Activated T-cell treated with anti-CD3 and anti-CD28 coated beads for 4 hours (primary cell): ENCODE results near the gene SERPINB5.

Experiments
- DNase-seq: peaks from one replicate; pipeline ENCODE4 v3.0.0-alpha.2; 2020

SERPINB5 gene

GRCh38 chr18:63534615-63535014 is 57.9 kb downstream of the SERPINB5 start:
- no peak for DNase-seq

DNA sequence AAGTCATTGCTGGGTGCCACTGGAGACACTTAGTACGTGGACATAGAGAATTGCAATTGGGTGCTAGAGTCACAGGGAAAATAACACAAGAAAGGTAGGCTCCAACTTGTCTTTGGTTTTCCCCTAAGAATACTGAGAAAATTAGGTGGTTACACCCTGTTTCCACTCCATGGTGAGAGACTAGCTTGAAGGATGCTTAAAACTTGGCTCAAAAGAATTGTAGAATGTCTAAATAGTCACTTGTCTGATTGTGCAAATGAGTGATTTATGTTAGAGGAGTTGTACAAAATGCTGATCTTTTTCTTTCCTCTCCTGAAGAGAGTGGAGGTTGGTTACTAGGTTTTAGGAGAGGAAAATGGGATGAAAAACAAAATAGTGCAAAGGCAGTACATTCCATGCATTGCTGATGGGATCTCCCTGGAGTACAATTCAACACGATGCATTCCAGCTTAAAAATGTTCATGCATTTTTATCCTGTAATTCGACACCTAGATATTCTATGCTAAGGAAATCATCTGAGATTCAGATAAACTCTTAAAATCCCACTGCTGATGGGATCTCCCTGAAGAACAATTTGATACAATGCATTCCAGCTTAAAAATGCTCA is 63.2 kb downstream of the SERPINB5 start:
- DNase-seq: no peak

DNA sequence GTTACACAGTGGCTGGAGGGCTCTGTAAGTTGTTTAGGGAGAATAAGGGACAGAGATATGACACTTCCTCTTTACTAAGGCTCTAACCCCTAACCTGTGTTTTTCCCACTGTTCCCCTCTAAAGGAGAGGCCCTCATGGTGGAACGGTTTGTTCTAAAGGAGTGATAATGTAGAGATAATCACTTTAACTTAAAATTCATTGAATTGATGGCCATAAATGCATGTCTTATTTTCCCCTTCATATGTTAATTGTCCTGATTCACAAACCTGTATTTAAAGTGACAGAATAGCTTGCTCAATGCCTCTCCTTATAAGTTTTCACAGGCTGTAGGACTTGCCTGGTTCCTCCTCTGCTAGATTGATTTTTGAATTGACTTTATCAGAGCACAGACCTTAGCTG is 65.3 kb downstream of the SERPINB5 start, which contains the start of gene SERPINB12:
SERPINB12 (plus strand) TSS at position 301 of the 400 bp plus-strand sequence. CDS start 13,791 bp downstream, outside the sequence.
- DNase-seq: no peak

GRCh38 chr18:63544017-63544416 is 67.3 kb downstream of the SERPINB5 start:
- no peak for DNase-seq

GRCh38 chr18:63545000-63545399 is 68.2 kb downstream of the SERPINB5 start:
- no peak for DNase-seq

DNA sequence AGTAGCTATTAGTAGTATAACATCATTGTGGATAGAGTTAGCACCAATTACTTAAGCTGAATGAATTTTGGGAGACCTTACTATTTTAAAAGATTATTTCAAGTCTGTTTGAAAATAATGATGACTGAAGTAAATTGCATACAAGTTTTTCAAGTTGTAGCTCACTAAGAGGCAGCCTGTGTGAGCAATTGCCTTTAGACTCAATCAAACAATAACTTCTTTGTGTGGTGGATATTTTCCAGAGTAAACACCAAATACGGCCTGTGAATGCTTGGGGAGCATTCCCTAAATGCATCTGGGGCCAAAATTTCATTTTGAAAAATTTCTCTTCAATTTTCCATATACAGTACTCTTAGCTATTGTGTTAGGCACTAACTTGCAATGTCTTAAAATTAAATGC is 73.3 kb downstream of the SERPINB5 start:
- DNase-seq: no peak

GRCh38 chr18:63551769-63552168 is 75.0 kb downstream of the SERPINB5 start:
- DNase-seq: no peak

GRCh38 chr18:63552581-63552980 is 75.8 kb downstream of the SERPINB5 start:
- no peak for DNase-seq

GRCh38 chr18:63553081-63553480 is 76.3 kb downstream of the SERPINB5 start:
- DNase-seq: no peak
